Neural cell (in vitro differentiated cells): ENCODE measurements around the gene BUD31. TPM values are rescaled to one million over a fixed set of nuclear protein-coding genes. Genes with fewer than 3 reads are reported as not detected.

Experiments used
- H2AFZ ChIP-seq: fragments of 200-600, 300-800 bp; sonication (generic), shearing (Covaris generic); 2 replicates; pipeline ENCODE4 v1.6.0; 2014; ENCODE audit warnings: low read depth, mild to moderate bottlenecking, antibody characterized with exemption, low read length, moderate library complexity
- H3F3A ChIP-seq: fragments of 200-600 bp; shearing (Covaris generic); 2 replicates; pipeline ENCODE4 v1.6.1; 2016; ENCODE audit warnings: mild to moderate bottlenecking, moderate library complexity, mixed read lengths, antibody characterized with exemption, low read length; ENCODE audit not compliant: insufficient read depth, poor library complexity, severe bottlenecking
- H3K27ac ChIP-seq: fragments of 200-600, 300-800 bp; sonication (generic), shearing (Covaris generic); 2 replicates; pipeline ENCODE4 v1.5.1; 2014; ENCODE audit warnings: mild to moderate bottlenecking, low read length, moderate library complexity
- H3K27me3 ChIP-seq: fragments of 300-800, 200-600 bp; sonication (generic), shearing (Covaris generic); 2 replicates; pipeline ENCODE4 v1.6.0; 2014; ENCODE audit warnings: mild to moderate bottlenecking, low read depth, low read length, moderate library complexity; ENCODE audit not compliant: insufficient read depth
- H3K36me3 ChIP-seq: fragments of 300-800, 200-600 bp; sonication (generic), shearing (Covaris generic); 2 replicates; pipeline ENCODE4 v1.5.1; 2014; ENCODE audit warnings: mild to moderate bottlenecking, antibody characterized with exemption, low read length, moderate library complexity; ENCODE audit not compliant: insufficient read depth
- H3K4me2 ChIP-seq: fragments of 300-800, 200-600 bp; sonication (generic), shearing (Covaris generic); 2 replicates; pipeline ENCODE4 v1.6.0; 2014; ENCODE audit warnings: mild to moderate bottlenecking, low read length
- H3K4me3 ChIP-seq: fragments of 300-800, 200-600 bp; sonication (generic), shearing (Covaris generic); 2 replicates; pipeline ENCODE4 v1.5.1; 2014; ENCODE audit warnings: mild to moderate bottlenecking, low read length, moderate library complexity
- H3K79me2 ChIP-seq: fragments of 200-600 bp; shearing (Covaris generic); replicated peaks from 2 replicates; pipeline ENCODE4 v1.6.0; 2014; ENCODE audit warnings: mild to moderate bottlenecking, low read length, moderate library complexity; ENCODE audit not compliant: insufficient read depth
- H3K9ac ChIP-seq: fragments of 300-800, 200-600 bp; sonication (generic), shearing (Covaris generic); 2 replicates; pipeline ENCODE4 v1.6.1; 2016; ENCODE audit warnings: mild to moderate bottlenecking, low read length, mixed read lengths
- H3K9me2 ChIP-seq: fragments of 200-600 bp; shearing (Covaris generic); 2 replicates; pipeline ENCODE4 v1.6.1; 2016; ENCODE audit warnings: mild to moderate bottlenecking, low read length, mixed read lengths; ENCODE audit not compliant: insufficient read depth
- H3K9me3 ChIP-seq: fragments of 200-600, 300-800 bp; sonication (generic), shearing (Covaris generic); 2 replicates; pipeline ENCODE4 v1.6.1; 2016; ENCODE audit warnings: mild to moderate bottlenecking, mixed run types, low read length, moderate library complexity, mixed read lengths
- H4K20me1 ChIP-seq: fragments of 200-600 bp; shearing (Covaris generic); 2 replicates; pipeline ENCODE4 v1.6.1; 2016; ENCODE audit warnings: mild to moderate bottlenecking, mixed run types; ENCODE audit not compliant: insufficient read depth
- CTCF ChIP-seq: fragments of 450-650 bp; IDR thresholded peaks from 2 replicates; pipeline ENCODE4 v1.5.1; 2014; ENCODE audit warnings: antibody characterized with exemption, mild to moderate bottlenecking, moderate library complexity; ENCODE audit not compliant: poor library complexity, severe bottlenecking
- EP300 ChIP-seq: fragments of 450-650 bp; conservative IDR thresholded peaks from 2 replicates; pipeline ENCODE4 v1.6.1; 2014; ENCODE audit warnings: antibody characterized with exemption, mild to moderate bottlenecking, moderate library complexity; ENCODE audit not compliant: poor library complexity, severe bottlenecking
- EZH2 ChIP-seq: fragments of 200-600, 300-800 bp; shearing (Covaris generic), sonication (generic); IDR thresholded peaks from 2 replicates; pipeline ENCODE4 v1.6.1; 2014; ENCODE audit warnings: antibody characterized with exemption, low read length, borderline replicate concordance, mild to moderate bottlenecking; ENCODE audit not compliant: insufficient read depth, poor library complexity, severe bottlenecking
- MXI1 ChIP-seq: fragments of 450-650 bp; conservative IDR thresholded peaks from 2 replicates; pipeline ENCODE4 v1.6.1; 2014; ENCODE audit warnings: antibody characterized with exemption, mild to moderate bottlenecking; ENCODE audit not compliant: poor library complexity, severe bottlenecking
- POLR2AphosphoS5 ChIP-seq: IDR thresholded peaks from 2 replicates; pipeline ENCODE4 v1.6.1; 2012
- RAD21 ChIP-seq: fragments of 450-650 bp; conservative IDR thresholded peaks from 2 replicates; pipeline ENCODE4 v1.6.1; 2014; ENCODE audit warnings: antibody characterized with exemption, mild to moderate bottlenecking, moderate library complexity
- REST ChIP-seq: IDR thresholded peaks from 2 replicates; pipeline ENCODE4 v1.6.1; 2012; ENCODE audit warnings: borderline replicate concordance
- SMC3 ChIP-seq: fragments of 450-650 bp; conservative IDR thresholded peaks from 2 replicates; pipeline ENCODE4 v1.6.1; 2014; ENCODE audit warnings: antibody characterized with exemption, mild to moderate bottlenecking, moderate library complexity; ENCODE audit not compliant: poor library complexity
- TAF1 ChIP-seq: IDR thresholded peaks from 2 replicates; pipeline ENCODE4 v1.6.1; 2012; ENCODE audit warnings: low read depth
- polyA plus RNA-seq: library from polyadenylated mRNA; depleted of rRNA; stranded (reverse); fragments of >200 nt; gene quantifications from 2 replicates; pipeline ENCODE4 v1.2.3, GENCODE V29; 2014

BUD31 gene
- polyA plus RNA-seq, 1 donor from 2014 or later = 251 TPM

DNA sequence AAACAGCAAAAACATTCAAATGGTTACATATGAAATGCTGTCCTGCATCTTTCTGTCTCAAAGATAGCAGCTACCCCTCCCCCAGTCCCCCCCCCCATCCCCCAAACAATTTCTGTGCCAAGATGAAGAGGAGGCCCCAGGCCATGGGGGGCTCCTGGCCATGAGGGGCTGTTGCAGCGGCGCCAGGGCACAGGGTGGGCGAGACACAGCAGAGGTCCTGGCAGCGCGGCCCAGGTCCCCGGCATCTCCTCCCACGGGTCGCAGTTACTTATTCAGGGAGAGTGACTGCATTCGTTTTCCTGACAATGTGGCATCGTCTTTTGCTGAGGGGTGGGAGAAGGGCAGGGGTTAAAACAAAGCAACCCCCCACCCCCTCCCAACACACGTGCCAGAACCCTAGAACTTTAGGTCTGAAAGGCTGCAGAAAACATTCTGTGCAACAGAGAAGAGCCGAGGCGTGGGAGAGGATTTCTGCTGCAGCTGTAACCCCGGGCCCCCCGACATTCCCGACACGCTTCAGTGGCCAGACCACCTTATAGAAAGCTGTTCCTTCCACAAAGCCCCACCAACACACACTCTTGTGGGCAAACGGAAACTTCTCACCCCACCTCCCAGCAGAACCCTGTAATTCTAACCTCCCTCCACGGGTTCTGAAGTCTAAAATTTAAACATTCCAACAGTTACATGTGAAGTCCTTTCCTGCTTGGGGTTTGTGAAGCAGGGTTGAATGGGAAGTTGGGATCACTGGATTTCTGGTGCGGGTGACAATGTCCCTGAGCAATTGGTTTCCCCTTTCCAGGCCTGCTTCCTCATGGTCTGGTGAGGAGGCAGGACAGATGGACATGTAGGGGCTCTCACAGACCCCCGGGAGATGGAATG, 12.1 kb upstream of the BUD31 start (continued):
- no peak for TF ChIP-seq EP300

GRCh38 chr7:99397297-99397983, 11.3 kb upstream of the BUD31 start:
- Histone ChIP-seq H4K20me1 (no peaks in the 10 kb centered on the region), H3K36me3 (no peaks in the 10 kb centered on the region), H3K9ac (no peak overlapping the region), H3K27ac (no peak overlapping the region), H3K79me2 (no peaks in the 10 kb centered on the region), H3F3A (no peaks in the 10 kb centered on the region), H3K9me2 (no peaks in the 10 kb centered on the region), H2AFZ (no peak overlapping the region), H3K9me3 (no peaks in the 10 kb centered on the region), H3K4me3 (no peak overlapping the region), H3K27me3 (no peaks in the 10 kb centered on the region), H3K4me2 (no peak overlapping the region)
- TF ChIP-seq EZH2 (no peak), TAF1 (no peak), SMC3 (no peak), MXI1 (no peak), RAD21 (no peak), EP300 (no peak), POLR2AphosphoS5 (no peak), REST (no peak), CTCF (no peak)

DNA sequence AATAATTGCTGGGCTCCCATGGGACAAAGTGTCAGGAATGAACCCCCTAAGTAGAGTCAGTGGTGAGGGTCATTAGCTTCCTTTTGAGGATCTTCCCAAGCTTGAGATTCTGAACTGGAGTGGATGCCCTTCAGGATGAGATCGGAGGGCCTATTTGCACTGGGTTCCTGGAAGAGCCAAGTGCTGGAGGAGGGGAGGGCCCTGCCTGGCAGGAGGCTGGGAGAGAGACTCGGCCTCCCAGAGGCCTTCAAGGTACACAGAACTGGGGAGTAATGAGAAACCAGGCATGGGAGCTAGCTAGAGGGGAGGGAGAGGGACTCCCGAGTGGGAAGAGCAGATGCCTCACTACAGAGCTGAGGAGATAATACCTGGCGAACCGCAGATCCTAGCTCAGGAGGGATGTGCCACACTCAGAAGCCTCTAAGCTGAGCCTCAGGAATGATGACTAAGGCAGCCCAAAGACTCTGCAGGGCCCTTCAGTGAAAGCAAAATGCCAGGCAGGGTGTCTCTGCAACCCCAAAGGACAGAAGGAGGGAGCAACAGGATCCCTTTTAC, 9.8 kb upstream of the BUD31 start:
- no peak for TF ChIP-seq SMC3
- no peak for TF ChIP-seq MXI1
- TF ChIP-seq CTCF = no peak
- no peak for TF ChIP-seq EZH2
- no peak for TF ChIP-seq EP300
- TF ChIP-seq POLR2AphosphoS5 = no peak
- no peak for TF ChIP-seq RAD21
- TF ChIP-seq REST = no peak
- TF ChIP-seq TAF1 = no peak
- no peaks in the 10 kb centered on the region for H3K79me2 ChIP-seq
- H3K4me3 ChIP-seq = no peak overlapping the region
- H3F3A ChIP-seq = no peaks in the 10 kb centered on the region
- H3K9ac ChIP-seq = no peak overlapping the region
- H3K27me3 ChIP-seq = no peaks in the 10 kb centered on the region
- H3K9me2 ChIP-seq = no peaks in the 10 kb centered on the region
- no peaks in the 10 kb centered on the region for H3K36me3 ChIP-seq
- no peak overlapping the region for H2AFZ ChIP-seq
- H4K20me1 ChIP-seq = no peaks in the 10 kb centered on the region
- H3K4me2 ChIP-seq = no peak overlapping the region
- H3K27ac ChIP-seq = no peak overlapping the region
- no peaks in the 10 kb centered on the region for H3K9me3 ChIP-seq
